Medulla oblongata (tissue), 1 donor: Measurements from ENCODE around the gene JAGN1.
"Not testable (repeated sequence)": the region's sequence is repeated elsewhere in the genome, so short reads cannot be mapped to it uniquely, and the experiment has no call there.

Source experiments
- DNase-seq: peaks from one replicate; pipeline ENCODE4 v3.0.0-alpha.2; 2015; ENCODE audit errors: extremely low spot score

The JAGN1 gene

GRCh38 chr3:9917820-9918219 lies 27.4 kb downstream of the JAGN1 start:
- DNase-seq = no peak

- DNase-seq = no peak
Measured at GRCh38 chr3:9918261-9919038, 28.0 kb downstream of the JAGN1 start.

GRCh38 chr3:9928158-9928557 lies 37.7 kb downstream of the JAGN1 start:
- no peak for DNase-seq

GRCh38 chr3:9930804-9931418 lies 40.5 kb downstream of the JAGN1 start:
- no peak for DNase-seq

- DNase-seq = no peak
Measured at GRCh38 chr3:9932535-9932842, 42.1 kb downstream of the JAGN1 start.

- peak; percentile 76 for DNase-seq
Measured at GRCh38 chr3:9932843-9933560, 42.6 kb downstream of the JAGN1 start.

GRCh38 chr3:9933561-9934234 lies 43.3 kb downstream of the JAGN1 start, which contains the start of gene CRELD1:
TSS of gene CRELD1 (plus strand) at chr3:9933834. CDS start at chr3:9934439, 605 bp downstream.
- DNase-seq = peak; percentile 96

GRCh38 chr3:9934235-9934621 lies 43.8 kb downstream of the JAGN1 start:
- no peak for DNase-seq

GRCh38 chr3:9934993-9935392 lies 44.6 kb downstream of the JAGN1 start:
- DNase-seq = no peak

GRCh38 chr3:9935966-9936510 lies 45.6 kb downstream of the JAGN1 start:
- no peak for DNase-seq

GRCh38 chr3:9937486-9938238 lies 47.3 kb downstream of the JAGN1 start:
- no peak for DNase-seq

- no peak for DNase-seq
Measured at GRCh38 chr3:9938966-9939365, 48.6 kb downstream of the JAGN1 start.

GRCh38 chr3:9939906-9940305 lies 49.5 kb downstream of the JAGN1 start:
- DNase-seq = not testable (repeated sequence)

GRCh38 chr3:9940746-9941145 lies 50.3 kb downstream of the JAGN1 start:
- DNase-seq = no peak

GRCh38 chr3:9942164-9942563 lies 51.8 kb downstream of the JAGN1 start:
- DNase-seq = no peak

- no peak for DNase-seq
Measured at GRCh38 chr3:9942934-9943690, 52.7 kb downstream of the JAGN1 start.
